HG03097 (cell line): ENCODE results near the gene SPZ1.
"Not testable (repeated sequence)": the region's sequence is repeated elsewhere in the genome, so short reads cannot be mapped to it uniquely, and the experiment has no call there.

Experiments
- ATAC-seq: cut with Tn5 transposase; IDR thresholded peaks from one replicate; pipeline ENCODE4 v1.9.1; 2021; ENCODE audit not compliant: unreplicated experiment, low FRiP score

The SPZ1 gene

DNA sequence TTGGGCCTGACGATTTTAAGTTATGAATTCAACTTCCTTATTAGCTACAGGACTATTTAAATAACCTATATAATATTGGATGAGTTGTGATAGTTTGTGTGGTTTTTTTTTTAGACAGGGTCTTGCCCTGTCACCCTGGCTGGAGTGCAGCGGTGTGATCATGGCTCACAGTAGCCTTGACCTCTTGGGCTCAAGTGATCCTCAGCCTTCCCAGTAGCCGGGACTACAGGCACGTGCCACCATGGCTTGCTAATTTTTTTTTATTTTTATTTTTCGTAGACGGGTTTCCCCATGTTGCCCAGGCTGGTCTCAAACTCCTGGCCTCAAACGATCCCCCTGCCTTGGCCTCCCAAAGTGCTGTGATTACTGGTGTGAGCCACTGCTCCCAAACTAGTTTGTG is 17.6 kb downstream of the SPZ1 start:
- no peak for ATAC-seq

DNA sequence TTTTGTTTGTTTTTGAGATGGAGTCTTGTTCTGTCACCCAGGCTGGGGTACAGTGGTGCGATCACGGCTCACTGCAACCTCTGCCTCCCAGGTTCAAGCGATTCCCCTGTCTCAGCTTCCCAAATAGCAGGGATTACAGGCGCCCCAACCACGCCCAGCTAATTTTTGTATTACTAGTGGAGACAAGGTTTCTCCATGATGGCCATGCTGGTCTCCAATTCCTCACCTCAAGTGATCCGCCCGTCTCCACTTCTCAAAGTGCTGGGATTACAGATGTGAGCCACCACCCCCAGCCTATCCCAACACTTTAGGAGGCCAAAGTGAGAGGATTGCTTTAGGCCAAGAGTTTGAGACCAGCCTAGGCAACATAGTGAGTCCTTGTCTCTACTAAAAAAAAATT is 19.3 kb downstream of the SPZ1 start:
- no peak for ATAC-seq

DNA sequence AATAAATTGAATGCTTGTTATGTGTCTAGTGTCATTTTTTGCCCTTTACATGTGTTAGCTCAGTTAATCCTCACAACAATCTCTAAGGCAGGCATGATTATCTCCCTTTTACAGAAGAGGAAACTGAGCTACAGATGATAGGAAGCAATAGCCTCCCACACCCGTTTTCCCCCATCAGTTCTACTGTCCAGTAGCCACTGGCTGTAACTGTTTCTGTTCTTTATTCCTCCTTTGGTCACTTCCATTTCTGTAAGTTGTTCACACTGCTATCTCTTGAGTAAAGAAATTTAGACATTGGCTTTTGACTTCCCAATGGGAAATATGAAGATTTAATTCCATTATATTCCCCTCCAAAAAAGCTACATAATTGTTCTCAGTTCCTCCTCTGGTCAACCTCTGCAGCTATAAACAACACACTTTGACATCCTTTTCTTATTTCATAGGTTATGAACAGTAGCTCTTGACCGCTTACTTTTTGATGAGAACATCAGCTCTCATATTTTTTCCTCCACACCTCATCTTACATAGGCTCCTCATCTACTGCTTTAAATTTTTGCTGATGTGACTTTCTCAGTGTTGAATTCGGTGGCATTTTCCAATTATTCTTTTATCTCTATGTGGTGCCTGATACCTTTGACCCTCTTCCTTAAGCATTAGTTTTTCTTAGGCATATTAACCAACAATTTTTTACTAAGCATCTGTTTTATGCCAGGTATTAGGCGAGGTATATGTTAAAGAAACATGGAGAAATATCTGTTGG is 21.4 kb downstream of the SPZ1 start:
- ATAC-seq = no peak

GRCh38 chr5:80343067-80343466 is 23.3 kb downstream of the SPZ1 start:
- no peak for ATAC-seq

DNA sequence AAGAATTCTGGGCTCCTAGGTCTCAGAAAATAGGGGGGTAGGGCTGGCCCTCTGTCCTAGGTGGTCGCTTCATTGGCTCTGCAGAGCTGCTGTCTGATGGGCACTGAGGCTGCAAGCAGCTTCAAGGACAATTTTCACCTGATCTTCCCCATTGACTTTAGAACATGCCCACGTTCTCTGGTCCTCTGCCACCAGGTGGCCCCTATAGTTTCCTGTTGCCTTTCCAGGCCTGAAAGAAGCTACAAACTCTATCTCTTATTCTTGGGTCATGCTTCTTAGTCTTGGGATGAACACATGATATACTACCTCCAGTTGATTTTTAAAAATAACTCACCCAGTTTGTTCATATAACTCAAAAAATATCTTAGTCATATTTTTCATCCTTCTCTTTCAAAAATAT is 26.3 kb downstream of the SPZ1 start:
- ATAC-seq = no peak

DNA sequence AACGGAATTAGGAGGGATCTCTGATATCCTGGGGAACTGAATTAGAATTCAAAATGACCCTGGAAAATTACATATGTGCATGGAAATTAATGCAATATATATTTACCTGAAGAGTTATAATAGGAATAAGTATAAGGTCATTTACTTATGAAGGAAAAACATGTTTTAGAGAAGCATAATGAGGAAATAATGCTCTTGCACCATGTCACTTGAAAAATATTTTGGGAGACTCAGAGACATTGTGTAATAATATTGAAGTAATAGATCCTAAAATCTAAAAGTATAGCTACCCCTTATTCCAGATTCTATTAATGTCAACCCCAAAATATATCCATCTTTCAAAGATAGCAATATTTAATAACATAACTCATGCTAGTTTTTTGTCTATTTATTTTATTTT is 28.4 kb downstream of the SPZ1 start:
- no peak for ATAC-seq

- ATAC-seq = not testable (repeated sequence)
These were observed 31.2 kb downstream of the SPZ1 start for GRCh38 chr5:80351019-80351418.

DNA sequence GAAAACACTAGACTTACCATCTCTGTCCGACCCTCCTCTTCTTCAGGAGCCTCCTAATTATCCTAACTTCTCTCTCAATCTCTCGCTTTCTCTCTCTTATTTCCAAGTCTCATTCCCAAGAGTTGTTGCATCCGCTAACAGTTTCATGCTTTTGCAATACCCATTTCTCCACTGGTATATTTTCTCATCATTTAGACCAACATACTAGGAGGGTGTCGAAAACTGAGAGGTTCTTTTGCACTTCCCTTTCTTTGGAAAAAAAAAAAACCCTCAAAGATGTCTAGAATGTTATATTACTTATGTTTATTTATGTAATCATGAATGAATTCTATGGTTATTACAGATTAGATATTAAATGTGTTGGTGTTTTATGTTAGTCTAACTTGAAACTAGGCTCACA is 35.9 kb downstream of the SPZ1 start:
- ATAC-seq = no peak

DNA sequence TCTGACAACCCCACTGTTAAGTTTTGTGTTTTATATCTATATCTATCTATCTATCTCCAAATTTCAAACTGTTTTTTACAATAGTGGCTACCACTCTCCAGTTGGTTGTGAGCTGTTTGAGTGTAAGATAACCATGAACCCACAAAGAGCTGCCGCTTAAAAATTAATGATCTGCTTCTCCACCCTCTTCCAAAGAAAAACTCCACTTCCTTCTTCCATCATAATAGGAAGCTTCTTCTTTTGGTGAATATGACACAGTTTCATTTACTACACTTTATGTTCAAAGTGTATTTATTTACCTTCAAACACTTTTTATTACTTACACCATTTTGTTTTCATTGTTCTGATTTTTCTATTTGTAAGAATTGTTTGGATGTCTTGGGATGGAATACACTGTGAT is 37.9 kb downstream of the SPZ1 start:
- no peak for ATAC-seq

- no peak for ATAC-seq
These were observed 41.2 kb downstream of the SPZ1 start for GRCh38 chr5:80360914-80361444.

DNA sequence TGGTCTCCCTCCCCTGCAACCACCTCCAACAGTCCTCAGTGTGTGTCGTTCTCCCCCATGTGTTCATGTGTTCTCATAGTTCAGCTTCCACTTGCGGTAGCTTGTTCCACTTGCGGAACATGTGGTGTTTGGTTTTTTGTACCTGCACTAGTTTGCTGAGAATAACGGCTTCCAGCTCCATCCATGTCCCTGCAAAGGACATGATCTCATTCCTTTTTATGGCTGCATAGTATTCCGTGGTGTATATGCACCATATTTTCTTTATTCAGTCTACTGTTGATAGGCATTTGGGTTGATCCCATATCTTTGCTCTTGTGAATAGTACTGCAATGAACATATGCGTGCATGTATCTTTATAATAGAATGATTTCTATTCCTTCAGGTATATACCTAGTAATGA is 45.1 kb downstream of the SPZ1 start:
- no peak for ATAC-seq

DNA sequence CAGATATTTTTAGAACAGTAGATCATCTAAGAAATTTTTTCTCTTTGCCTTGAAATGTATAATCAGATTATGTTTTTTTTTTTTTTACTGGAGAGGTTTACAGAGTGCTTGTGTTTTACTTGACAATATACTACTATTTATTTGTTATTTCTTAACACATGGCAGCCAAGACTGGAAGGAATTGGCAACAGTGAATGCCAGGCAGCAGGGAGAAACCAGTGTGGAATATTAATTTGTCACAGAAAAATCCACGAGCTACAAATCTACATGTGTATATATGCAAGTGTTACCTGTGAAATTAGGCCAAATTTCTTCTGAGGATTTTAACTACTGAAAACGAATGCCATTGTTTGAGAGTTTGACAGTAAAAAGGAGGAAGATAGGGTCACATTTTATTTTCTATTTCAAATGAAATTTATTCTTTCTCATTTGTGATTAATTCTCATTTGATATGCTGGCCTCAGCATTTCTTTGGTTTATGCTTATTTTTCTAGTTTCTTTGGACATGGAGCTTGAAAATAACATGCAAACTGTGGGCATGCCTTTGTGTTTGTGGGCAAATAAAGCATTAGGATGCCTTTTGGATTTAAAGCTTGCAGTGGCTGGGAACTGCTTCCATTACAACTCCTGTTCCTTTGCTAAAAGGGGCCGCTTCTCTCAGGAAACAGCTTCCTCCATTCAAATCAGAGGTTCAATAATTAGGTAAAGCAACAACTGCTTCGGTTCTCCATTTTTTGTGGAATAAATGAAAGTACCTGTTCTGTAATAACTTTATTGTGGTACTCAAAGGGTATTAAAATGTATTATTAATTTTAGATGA is 49.1 kb downstream of the SPZ1 start:
- ATAC-seq = no peak

DNA sequence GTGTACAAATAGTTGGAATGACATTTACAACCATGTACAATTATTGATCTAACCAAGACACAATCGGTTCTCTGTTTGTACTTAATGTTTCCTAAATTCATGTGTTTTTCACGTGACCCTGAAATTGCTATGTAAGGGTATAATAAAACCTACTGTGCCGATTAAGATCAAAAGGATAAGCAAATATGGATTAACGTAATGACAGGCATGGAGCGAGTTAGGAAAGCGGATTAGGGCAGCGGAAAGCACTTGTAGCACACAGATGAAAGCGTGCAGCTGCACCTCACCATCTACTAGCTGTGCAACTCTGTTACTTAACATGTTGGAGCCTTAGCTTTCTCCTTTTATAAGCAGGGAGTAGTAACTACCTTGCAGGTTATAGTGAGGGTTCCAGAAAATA is 49.7 kb downstream of the SPZ1 start:
- no peak for ATAC-seq

DNA sequence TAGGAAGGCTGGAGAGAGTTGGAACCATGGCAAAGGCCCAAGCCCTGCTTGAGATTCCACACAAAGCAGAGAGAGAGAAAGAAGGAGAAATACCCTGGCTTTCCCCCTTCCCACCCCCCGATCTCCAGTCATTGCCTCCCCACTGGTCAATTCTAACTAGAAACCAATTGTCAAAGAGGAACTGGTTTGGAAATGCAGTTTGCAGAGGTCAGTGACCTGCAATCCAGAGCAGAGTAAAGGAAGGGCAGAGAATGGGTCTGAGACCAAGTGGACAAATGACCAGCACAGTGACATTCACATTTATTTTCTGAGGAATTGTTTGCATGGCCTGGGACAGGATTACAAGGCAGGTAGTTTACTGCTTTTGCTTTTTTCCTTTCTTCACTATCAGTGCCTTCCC is 50.6 kb downstream of the SPZ1 start:
- ATAC-seq = no peak
